ENCODE data around the gene RARG.
"Not testable (repeated sequence)": the region's sequence is repeated elsewhere in the genome, so short reads cannot be mapped to it uniquely, and the experiment has no call there.

The RARG gene

GRCh38 chr12:53176750-53177149 lies 55.3 kb downstream of the RARG start:
- ATAC-seq (ENCODE audit: low read depth) = no peak
- no peaks in the 10 kb centered on the region for H3K9me3 Mint-ChIP-seq

GRCh38 chr12:53174881-53175491 lies 57.0 kb downstream of the RARG start:
- H3K27me3 Mint-ChIP-seq = no peaks in the 10 kb centered on the region
- no peak for DNase-seq (ENCODE audit: low spot score in 2 of 2)
- H3K27ac Mint-ChIP-seq = no peak overlapping the region
- ATAC-seq (ENCODE audit: low read depth) = no peak
- H3K36me3 Mint-ChIP-seq = peaks cover 4% of the 10 kb centered on the region
- H3K4me1 Mint-ChIP-seq = peaks cover 6% of the 10 kb centered on the region
- no peak overlapping the region for H3K4me3 Mint-ChIP-seq
- H3K9me3 Mint-ChIP-seq = no peaks in the 10 kb centered on the region

More at GRCh38 chr12:53176750-53177149, 55.3 kb downstream of the RARG start:
- DNase-seq (ENCODE audit: low spot score in 2 of 2) = no peak
- no peak overlapping the region for H3K4me3 Mint-ChIP-seq
- peaks cover 15% of the 10 kb centered on the region for H3K4me1 Mint-ChIP-seq
- H3K27me3 Mint-ChIP-seq = no peaks in the 10 kb centered on the region
- H3K36me3 Mint-ChIP-seq = peaks cover 3% of the 10 kb centered on the region
- H3K27ac Mint-ChIP-seq = no peak overlapping the region

GRCh38 chr12:53173085-53173715 lies 58.8 kb downstream of the RARG start:
- H3K4me3 Mint-ChIP-seq = no peak overlapping the region
- H3K9me3 Mint-ChIP-seq = no peaks in the 10 kb centered on the region
- H3K27me3 Mint-ChIP-seq = no peaks in the 10 kb centered on the region
- DNase-seq (ENCODE audit: low spot score in 2 of 2) (no peak), ATAC-seq (ENCODE audit: low read depth) (no peak)
- H3K27ac Mint-ChIP-seq = no peak overlapping the region
- peaks cover 9% of the 10 kb centered on the region for H3K36me3 Mint-ChIP-seq
- no peaks in the 10 kb centered on the region for H3K4me1 Mint-ChIP-seq

DNA sequence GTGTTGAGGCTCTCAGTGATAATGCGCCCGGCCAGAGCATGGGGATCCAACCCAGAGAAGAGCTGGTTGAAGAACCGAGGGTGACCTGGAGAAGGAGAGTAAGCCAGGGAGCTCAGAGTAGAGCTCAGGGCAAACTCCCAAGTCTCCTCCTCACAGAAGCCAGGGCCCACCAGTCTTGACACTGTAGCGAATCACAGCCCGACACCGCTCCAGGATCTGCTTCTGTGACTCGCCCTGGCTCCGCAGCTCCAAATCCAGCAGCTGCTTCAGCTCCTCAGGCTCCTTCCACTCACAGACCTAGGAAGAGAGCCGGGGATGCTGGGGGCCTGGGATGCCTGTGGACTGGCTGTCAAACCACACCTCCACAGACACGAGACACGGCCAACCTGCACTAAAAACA lies 59.7 kb downstream of the RARG start:
- no peaks in the 10 kb centered on the region for H3K9me3 Mint-ChIP-seq
- H3K4me3 Mint-ChIP-seq = no peak overlapping the region
- no peaks in the 10 kb centered on the region for H3K27me3 Mint-ChIP-seq
- DNase-seq (ENCODE audit: low spot score in 2 of 2) = no peak
- no peaks in the 10 kb centered on the region for H3K4me1 Mint-ChIP-seq
- H3K36me3 Mint-ChIP-seq = peaks cover 9% of the 10 kb centered on the region
- H3K27ac Mint-ChIP-seq = no peak overlapping the region
- no peak for ATAC-seq (ENCODE audit: low read depth)

- no peaks in the 10 kb centered on the region for H3K9me3 Mint-ChIP-seq
- peaks cover 9% of the 10 kb centered on the region for H3K36me3 Mint-ChIP-seq
- no peaks in the 10 kb centered on the region for H3K27me3 Mint-ChIP-seq
- no peak overlapping the region for H3K4me3 Mint-ChIP-seq
- DNase-seq (ENCODE audit: low spot score in 2 of 2) (no peak), ATAC-seq (ENCODE audit: low read depth) (no peak)
- no peak overlapping the region for H3K27ac Mint-ChIP-seq
- H3K4me1 Mint-ChIP-seq = no peaks in the 10 kb centered on the region
These were observed 60.2 kb downstream of the RARG start for GRCh38 chr12:53171725-53172329.

DNA sequence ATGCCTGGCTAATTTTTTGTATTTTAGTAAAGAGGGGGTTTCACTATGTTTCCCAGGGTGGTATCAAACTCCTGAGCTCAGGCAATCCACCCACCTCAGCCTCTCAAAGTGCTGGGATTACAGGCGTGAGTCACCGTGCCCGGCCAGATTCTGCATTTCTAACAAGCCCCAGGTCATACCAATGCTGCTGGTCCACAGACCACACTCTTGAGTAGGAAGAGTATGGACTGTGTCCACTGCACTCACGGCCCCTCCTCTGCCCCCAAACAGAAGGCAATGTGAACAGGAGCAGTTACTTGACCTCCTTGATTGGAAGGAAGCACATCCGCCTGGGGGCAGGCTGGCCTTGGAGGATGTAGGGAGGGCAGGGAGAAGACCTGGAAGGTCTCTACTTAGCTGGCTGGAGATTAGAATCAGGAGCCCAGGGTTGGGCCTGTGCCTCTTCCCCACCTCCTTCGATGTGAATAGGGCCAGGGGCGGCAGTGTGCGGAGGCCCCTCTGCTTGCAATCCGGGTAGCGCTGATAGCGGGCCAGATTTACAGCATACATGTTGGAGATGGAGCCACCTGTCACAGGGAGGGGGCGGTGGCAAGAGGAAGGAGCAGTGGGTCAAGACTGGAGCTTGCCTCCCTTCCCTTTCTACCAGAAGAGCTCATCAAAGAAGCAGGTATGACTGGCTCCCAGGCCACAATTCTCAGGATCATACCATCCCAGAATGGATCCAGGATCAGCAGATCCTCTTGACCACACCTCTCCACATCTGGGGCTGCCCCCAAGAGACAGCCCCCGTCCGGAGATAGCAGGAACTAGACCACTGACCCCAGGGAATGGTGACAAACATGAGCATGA lies 60.9 kb downstream of the RARG start:
- DNase-seq (ENCODE audit: low spot score in 2 of 2) (no peak), ATAC-seq (ENCODE audit: low read depth) (no peak)
- Mint-ChIP-seq H3K4me1 (no peaks in the 10 kb centered on the region), H3K27me3 (no peaks in the 10 kb centered on the region), H3K27ac (no peak overlapping the region), H3K4me3 (no peak overlapping the region), H3K36me3 (peaks cover 9% of the 10 kb centered on the region), H3K9me3 (no peaks in the 10 kb centered on the region)

GRCh38 chr12:53170215-53170614 lies 61.8 kb downstream of the RARG start:
- ATAC-seq (ENCODE audit: low read depth) (no peak), DNase-seq (ENCODE audit: low spot score in 2 of 2) (no peak)
- Mint-ChIP-seq H3K4me1 (no peaks in the 10 kb centered on the region), H3K27ac (no peak overlapping the region), H3K27me3 (no peaks in the 10 kb centered on the region), H3K9me3 (no peaks in the 10 kb centered on the region), H3K36me3 (peaks cover 9% of the 10 kb centered on the region), H3K4me3 (no peak overlapping the region)

GRCh38 chr12:53169644-53170043 lies 62.4 kb downstream of the RARG start:
- Mint-ChIP-seq H3K27ac (no peak overlapping the region), H3K36me3 (peaks cover 9% of the 10 kb centered on the region), H3K27me3 (no peaks in the 10 kb centered on the region), H3K4me1 (no peaks in the 10 kb centered on the region), H3K9me3 (no peaks in the 10 kb centered on the region), H3K4me3 (no peak overlapping the region)
- DNase-seq (ENCODE audit: low spot score in 2 of 2) (no peak), ATAC-seq (ENCODE audit: low read depth) (no peak)

GRCh38 chr12:53166837-53167236 lies 65.2 kb downstream of the RARG start:
- no peaks in the 10 kb centered on the region for H3K27me3 Mint-ChIP-seq
- no peak for DNase-seq (ENCODE audit: low spot score in 2 of 2)
- no peak overlapping the region for H3K27ac Mint-ChIP-seq
- H3K4me3 Mint-ChIP-seq = no peak overlapping the region
- H3K9me3 Mint-ChIP-seq = no peaks in the 10 kb centered on the region
- peaks cover 7% of the 10 kb centered on the region for H3K36me3 Mint-ChIP-seq
- no peaks in the 10 kb centered on the region for H3K4me1 Mint-ChIP-seq
- no peak for ATAC-seq (ENCODE audit: low read depth)

DNA sequence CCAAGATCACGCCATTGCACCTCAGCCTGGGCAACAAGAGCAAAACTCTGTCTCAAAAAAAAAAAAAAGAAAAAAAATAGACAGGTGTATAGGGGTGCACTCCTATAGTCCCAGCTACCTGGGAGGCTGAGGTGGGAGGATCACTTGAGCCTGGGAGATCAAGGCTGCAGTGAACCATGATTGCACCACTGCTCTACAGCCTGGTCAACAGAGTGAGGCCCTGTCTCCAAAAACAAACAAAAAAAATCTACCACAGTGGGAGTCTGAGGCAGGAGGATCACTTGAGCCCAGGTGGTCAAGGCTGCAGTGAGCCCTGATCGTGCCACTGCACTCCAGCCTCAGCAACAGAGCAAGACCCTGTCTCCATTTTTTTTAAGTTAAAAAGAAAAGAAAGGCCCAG lies 69.0 kb downstream of the RARG start:
- not testable (repeated sequence) for ATAC-seq (ENCODE audit: low read depth); H3K4me3 Mint-ChIP-seq; H3K9me3 Mint-ChIP-seq; H3K4me1 Mint-ChIP-seq; H3K27ac Mint-ChIP-seq; DNase-seq (ENCODE audit: low spot score in 2 of 2); H3K36me3 Mint-ChIP-seq; H3K27me3 Mint-ChIP-seq

GRCh38 chr12:53161119-53161911 lies 70.7 kb downstream of the RARG start:
- ATAC-seq (ENCODE audit: low read depth) = no peak
- Mint-ChIP-seq H3K27ac (no peak overlapping the region), H3K4me1 (peaks cover 4% of the 10 kb centered on the region), H3K36me3 (no peaks in the 10 kb centered on the region), H3K27me3 (no peaks in the 10 kb centered on the region), H3K4me3 (no peak overlapping the region), H3K9me3 (no peaks in the 10 kb centered on the region)
- DNase-seq (ENCODE audit: low spot score in 2 of 2) = no peak

GRCh38 chr12:53160673-53161072 lies 71.3 kb downstream of the RARG start:
- ATAC-seq (ENCODE audit: low read depth) (no peak), DNase-seq (ENCODE audit: low spot score in 2 of 2) (no peak)
- Mint-ChIP-seq H3K4me3 (no peak overlapping the region), H3K27me3 (no peaks in the 10 kb centered on the region), H3K4me1 (peaks cover 4% of the 10 kb centered on the region), H3K9me3 (no peaks in the 10 kb centered on the region), H3K36me3 (no peaks in the 10 kb centered on the region), H3K27ac (no peak overlapping the region)

Measured in memory B cell (primary cell).